SK-N-SH (cell line): ENCODE data around the gene RRAD.

ENCODE experiments used
- CTCF ChIP-seq: fragments of 200-600 bp; sonication (generic); IDR thresholded peaks from 2 replicates; pipeline ENCODE4 v1.6.1; 2017; ENCODE audit warnings: antibody characterized with exemption, mild to moderate bottlenecking, moderate library complexity
- EP300 ChIP-seq, 2 experiments: IDR thresholded peaks; 2 replicates each; pipeline versions ENCODE4 v1.4.0 to v1.6.1; 2012; ENCODE audit warnings: borderline replicate concordance in 1 of 2, low read depth in 1 of 2, low read length in 1 of 2
- EZH2phosphoT487 ChIP-seq: fragments of 200-600 bp; sonication (generic); IDR thresholded peaks from 2 replicates; pipeline ENCODE4 v1.6.1; 2017; ENCODE audit warnings: low read depth, mixed run types, mild to moderate bottlenecking, antibody characterized with exemption, moderate library complexity, borderline replicate concordance
- IRF3 ChIP-seq: fragments of 150-350 bp; IDR thresholded peaks from 2 replicates; pipeline ENCODE4 v1.6.1; 2016; ENCODE audit warnings: mild to moderate bottlenecking, low read depth, low read length
- MAX ChIP-seq: IDR thresholded peaks from 2 replicates; pipeline ENCODE4 v1.4.0; 2012; ENCODE audit warnings: low read depth
- NRF1 ChIP-seq: IDR thresholded peaks from 2 replicates; pipeline ENCODE4 v1.6.1; 2012; ENCODE audit warnings: low read depth, mild to moderate bottlenecking, low read length
- POLR2AphosphoS5 ChIP-seq: IDR thresholded peaks from 2 replicates; pipeline ENCODE4 v1.6.1; 2012; ENCODE audit warnings: low read depth, low read length
- RAD21 ChIP-seq: IDR thresholded peaks from 2 replicates; pipeline ENCODE4 v1.6.1; 2012; ENCODE audit warnings: mild to moderate bottlenecking, low read length
- SIN3A ChIP-seq: IDR thresholded peaks from 2 replicates; pipeline ENCODE4 v1.6.1; 2012; ENCODE audit warnings: low read depth, mild to moderate bottlenecking, low read length, moderate library complexity, borderline replicate concordance
- SMC3 ChIP-seq: IDR thresholded peaks from 2 replicates; pipeline ENCODE4 v1.6.1; 2012; ENCODE audit warnings: low read depth, low read length, improper control_type of control experiment
- TAF1 ChIP-seq: IDR thresholded peaks from 2 replicates; pipeline ENCODE4 v1.6.1; 2012; ENCODE audit warnings: low read depth, mild to moderate bottlenecking, low read length, moderate library complexity, borderline replicate concordance
- USF1 ChIP-seq: IDR thresholded peaks from 2 replicates; pipeline ENCODE4 v1.4.0; 2012; ENCODE audit warnings: low read depth, borderline replicate concordance

GRCh38 chr16:66920299-66920590 is 5.1 kb downstream of the RRAD start:
- no peak for TF ChIP-seq TAF1
- TF ChIP-seq MAX: no peak
- no peak for TF ChIP-seq CTCF
- TF ChIP-seq SIN3A: no peak
- no peak for TF ChIP-seq SMC3
- no peak for TF ChIP-seq RAD21
- no peak for TF ChIP-seq EP300 (IDR thresholded peaks at IDR 0.05; ENCODE audit: borderline replicate concordance in 1 of 2, low read depth in 1 of 2, low read length in 1 of 2)
- no peak for TF ChIP-seq EZH2phosphoT487
- TF ChIP-seq IRF3: no peak
- TF ChIP-seq POLR2AphosphoS5: no peak
- no peak for TF ChIP-seq NRF1
- TF ChIP-seq USF1: no peak
